ENCODE measurements around the gene SULT1B1.

Gene SULT1B1

DNA sequence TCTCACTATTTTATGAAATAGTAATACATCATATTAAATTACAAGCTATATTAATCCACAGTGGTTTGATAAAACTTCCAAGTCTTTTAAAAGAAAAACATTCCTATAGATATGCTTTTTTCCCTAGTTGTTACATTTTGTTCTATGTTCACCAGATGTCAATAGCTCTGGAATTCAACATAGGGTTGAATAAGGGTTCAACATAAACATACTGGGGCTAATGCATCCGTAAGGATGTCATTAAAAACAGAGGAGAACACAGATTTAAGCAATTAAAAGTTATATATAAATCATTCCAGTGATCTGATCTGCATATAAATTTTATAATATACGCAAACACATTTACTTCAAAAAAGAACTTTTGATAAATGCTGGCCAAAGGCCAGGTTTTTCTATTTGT is 32.5 kb downstream of the SULT1B1 start:
- H3K9me3 ChIP-seq (ENCODE audit: control insufficient read depth, low read length), result no peaks in the 10 kb centered on the region
- H3K36me3 ChIP-seq (ENCODE audit: control insufficient read depth, insufficient read depth, low read length), result no peaks in the 10 kb centered on the region
- WGBS, 2 experiments (ENCODE audit: insufficient coverage in 2 of 2), result no CpG with 5 or more reads among the region's 2 CpGs
- no peaks in the 10 kb centered on the region for H3K4me1 ChIP-seq (ENCODE audit: control insufficient read depth, insufficient read depth, low read length, poor library complexity, severe bottlenecking)
- H3K4me3 ChIP-seq (ENCODE audit: extremely low read depth, insufficient read depth, low read length, poor library complexity, severe bottlenecking), result no peak overlapping the region
- H3K27ac ChIP-seq (ENCODE audit: low read depth, low read length, severe bottlenecking), result no peak overlapping the region

DNA sequence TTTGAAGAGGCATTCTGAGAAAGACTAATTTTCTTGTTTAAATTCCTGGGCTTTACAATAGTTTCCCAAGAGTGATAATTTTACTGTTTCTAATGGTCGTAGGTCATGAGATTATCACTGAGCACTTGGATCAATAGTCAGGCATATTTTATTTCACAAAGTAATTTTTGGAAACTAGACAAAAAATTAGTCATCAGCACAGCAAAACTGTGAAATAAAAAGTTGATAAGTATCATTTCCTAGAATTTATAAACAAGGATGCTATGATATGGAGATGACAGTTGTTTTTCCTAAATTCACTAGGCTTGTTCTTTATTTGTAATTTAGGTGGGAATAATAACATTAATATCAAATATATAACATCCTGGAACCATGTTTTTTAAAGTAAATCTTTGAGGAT is 33.0 kb downstream of the SULT1B1 start:
- WGBS, 2 experiments (ENCODE audit: insufficient coverage in 2 of 2), result no CpG with 5 or more reads among the region's 1 CpG
- H3K9me3 ChIP-seq (ENCODE audit: control insufficient read depth, low read length), result no peaks in the 10 kb centered on the region
- H3K4me3 ChIP-seq (ENCODE audit: extremely low read depth, insufficient read depth, low read length, poor library complexity, severe bottlenecking), result no peak overlapping the region
- H3K27ac ChIP-seq (ENCODE audit: low read depth, low read length, severe bottlenecking), result no peak overlapping the region
- no peaks in the 10 kb centered on the region for H3K36me3 ChIP-seq (ENCODE audit: control insufficient read depth, insufficient read depth, low read length)
- H3K4me1 ChIP-seq (ENCODE audit: control insufficient read depth, insufficient read depth, low read length, poor library complexity, severe bottlenecking), result no peaks in the 10 kb centered on the region

DNA sequence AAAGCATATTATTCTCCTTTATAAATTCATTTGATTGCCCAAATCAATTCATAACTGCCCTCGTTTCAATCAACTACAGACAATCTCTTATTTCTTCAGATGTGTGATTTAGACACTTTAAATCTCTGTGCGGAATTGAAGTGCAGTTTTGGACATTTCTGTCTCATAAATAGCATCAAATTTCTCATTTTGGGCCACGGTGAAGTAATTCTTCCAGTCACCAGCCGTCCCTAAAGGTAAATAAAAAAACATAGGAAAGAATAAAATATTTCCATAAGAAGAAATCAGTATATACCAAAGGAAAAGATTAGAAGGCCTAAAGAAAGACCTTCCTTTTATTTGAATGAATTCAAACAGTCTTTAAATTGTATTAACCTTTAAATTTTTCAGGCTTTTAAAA is 33.4 kb downstream of the SULT1B1 start:
- no peak overlapping the region for H3K4me3 ChIP-seq (ENCODE audit: extremely low read depth, insufficient read depth, low read length, poor library complexity, severe bottlenecking)
- H3K27ac ChIP-seq (ENCODE audit: low read depth, low read length, severe bottlenecking), result no peak overlapping the region
- H3K4me1 ChIP-seq (ENCODE audit: control insufficient read depth, insufficient read depth, low read length, poor library complexity, severe bottlenecking), result no peaks in the 10 kb centered on the region
- 83% methylated on average over 1 of the region's 4 CpGs; no CpG with 5 or more reads in 1 of the 2 experiments for WGBS, 2 experiments (ENCODE audit: insufficient coverage in 2 of 2)
- no peaks in the 10 kb centered on the region for H3K36me3 ChIP-seq (ENCODE audit: control insufficient read depth, insufficient read depth, low read length)
- H3K9me3 ChIP-seq (ENCODE audit: control insufficient read depth, low read length), result no peaks in the 10 kb centered on the region

DNA sequence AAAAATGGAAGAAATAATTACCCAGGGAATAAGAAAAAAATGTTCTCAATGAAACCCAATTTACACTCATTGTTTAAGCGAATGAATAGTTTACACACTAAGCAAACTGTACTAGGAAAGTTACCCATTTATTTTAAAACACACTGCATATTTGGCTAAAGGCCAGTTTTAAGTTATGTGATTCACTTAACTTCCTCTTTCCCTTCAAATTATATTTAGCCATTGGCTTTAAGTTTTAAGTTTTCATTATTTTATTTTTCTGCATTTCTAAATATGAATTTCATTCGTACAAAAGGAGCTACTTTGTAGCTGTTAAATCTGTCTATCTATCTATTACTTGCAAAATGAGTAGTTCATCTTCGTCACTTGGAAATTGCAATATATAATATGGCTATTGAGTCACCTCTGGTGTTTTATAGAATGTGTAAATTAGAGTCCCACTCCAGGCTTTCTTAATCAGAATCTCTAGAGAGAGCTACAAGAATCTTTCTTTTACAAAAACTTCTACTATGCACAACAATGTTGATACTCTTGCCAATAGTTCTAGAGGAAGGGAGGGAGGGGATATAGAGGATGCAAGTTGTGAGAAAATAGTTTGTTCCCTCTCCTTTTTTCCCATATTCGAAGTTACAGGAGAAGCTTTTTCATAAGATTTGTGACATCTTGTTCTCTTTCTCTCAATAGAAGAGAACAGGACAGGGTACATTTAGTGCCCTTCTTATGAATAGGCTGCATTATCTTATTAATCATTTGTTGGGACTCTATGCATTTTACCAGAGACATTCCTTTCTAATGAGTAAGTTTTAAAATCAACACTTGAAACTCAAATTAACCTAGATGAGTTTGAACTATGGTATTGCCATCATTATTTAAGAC is 41.8 kb downstream of the SULT1B1 start:
- 83% methylated on average over 1 of the region's 4 CpGs; no CpG with 5 or more reads in 1 of the 2 experiments for WGBS, 2 experiments (ENCODE audit: insufficient coverage in 2 of 2)
- Histone ChIP-seq H3K4me3 (ENCODE audit: extremely low read depth, insufficient read depth, low read length, poor library complexity, severe bottlenecking) (no peak overlapping the region), H3K27ac (ENCODE audit: low read depth, low read length, severe bottlenecking) (no peak overlapping the region), H3K4me1 (ENCODE audit: control insufficient read depth, insufficient read depth, low read length, poor library complexity, severe bottlenecking) (no peaks in the 10 kb centered on the region), H3K36me3 (ENCODE audit: control insufficient read depth, insufficient read depth, low read length) (no peaks in the 10 kb centered on the region), H3K9me3 (ENCODE audit: control insufficient read depth, low read length) (no peaks in the 10 kb centered on the region)

DNA sequence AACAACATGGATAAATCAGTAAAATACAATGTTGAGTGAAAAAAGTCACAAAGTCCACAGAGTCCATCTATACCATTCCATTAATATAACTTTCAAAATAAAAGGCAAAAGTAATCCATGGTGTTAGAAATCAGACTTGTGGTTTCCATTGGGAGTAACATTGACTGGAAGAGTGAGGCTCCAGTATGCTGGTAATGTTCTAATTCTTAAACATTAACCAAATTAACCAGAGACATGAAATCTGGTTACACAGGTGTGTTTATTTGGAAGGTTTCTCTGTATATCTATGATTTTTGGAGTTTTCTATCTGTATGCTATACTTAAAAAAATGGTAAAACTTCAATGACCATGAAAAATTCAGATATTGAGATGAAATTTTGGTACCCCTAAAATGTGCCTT is 42.6 kb downstream of the SULT1B1 start:
- no peak overlapping the region for H3K27ac ChIP-seq (ENCODE audit: low read depth, low read length, severe bottlenecking)

DNA sequence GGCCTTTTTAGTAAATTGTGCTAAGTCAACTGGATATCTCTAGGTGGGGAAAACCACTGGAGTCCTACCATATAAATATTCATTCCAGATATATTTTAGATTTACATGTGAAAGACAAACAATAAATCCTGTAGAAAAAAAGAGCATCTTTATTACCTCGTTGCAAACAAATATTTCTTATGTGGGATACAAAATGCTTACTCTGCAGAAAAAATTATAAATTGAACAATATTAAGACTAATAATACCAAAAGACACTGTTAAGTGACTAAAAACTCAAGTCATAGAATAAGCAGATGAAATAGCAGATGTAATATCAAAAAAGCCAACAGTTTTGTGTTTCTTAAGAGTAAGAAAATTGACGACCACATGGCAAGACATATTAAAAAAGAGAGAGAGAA is 43.8 kb downstream of the SULT1B1 start:
- WGBS, 2 experiments (ENCODE audit: insufficient coverage in 2 of 2), result no CpG with 5 or more reads among the region's 2 CpGs
- no peaks in the 10 kb centered on the region for H3K4me1 ChIP-seq (ENCODE audit: control insufficient read depth, insufficient read depth, low read length, poor library complexity, severe bottlenecking)
- no peaks in the 10 kb centered on the region for H3K36me3 ChIP-seq (ENCODE audit: control insufficient read depth, insufficient read depth, low read length)
- H3K9me3 ChIP-seq (ENCODE audit: control insufficient read depth, low read length), result no peaks in the 10 kb centered on the region
- no peak overlapping the region for H3K27ac ChIP-seq (ENCODE audit: low read depth, low read length, severe bottlenecking)
- H3K4me3 ChIP-seq (ENCODE audit: extremely low read depth, insufficient read depth, low read length, poor library complexity, severe bottlenecking), result no peak overlapping the region

More for the DNA sequence above, 42.6 kb downstream of the SULT1B1 start:
- Histone ChIP-seq H3K9me3 (ENCODE audit: control insufficient read depth, low read length) (no peaks in the 10 kb centered on the region), H3K36me3 (ENCODE audit: control insufficient read depth, insufficient read depth, low read length) (no peaks in the 10 kb centered on the region), H3K4me1 (ENCODE audit: control insufficient read depth, insufficient read depth, low read length, poor library complexity, severe bottlenecking) (no peaks in the 10 kb centered on the region), H3K4me3 (ENCODE audit: extremely low read depth, insufficient read depth, low read length, poor library complexity, severe bottlenecking) (no peak overlapping the region)

DNA sequence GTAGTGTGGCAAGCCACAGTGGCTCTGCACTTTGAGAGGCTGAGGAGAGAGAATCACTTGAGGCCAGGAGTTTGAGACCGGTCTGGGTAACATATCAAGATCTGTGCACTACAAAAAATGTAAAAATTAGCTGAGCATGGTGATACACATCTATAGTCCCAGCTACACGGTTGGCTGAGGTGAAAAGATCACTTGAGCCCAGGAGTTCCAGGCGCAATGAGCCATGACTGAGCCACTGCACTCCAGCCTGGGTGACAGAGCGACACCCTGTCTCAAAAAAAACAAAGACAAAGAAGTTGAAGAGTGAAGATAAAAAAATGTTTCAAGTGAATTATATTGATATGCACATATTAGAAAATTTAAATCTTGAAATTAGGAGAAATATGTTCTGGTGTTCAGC is 46.3 kb downstream of the SULT1B1 start:
- H3K4me3 ChIP-seq (ENCODE audit: extremely low read depth, insufficient read depth, low read length, poor library complexity, severe bottlenecking), result no peak overlapping the region
- H3K27ac ChIP-seq (ENCODE audit: low read depth, low read length, severe bottlenecking), result no peak overlapping the region
- 86 to 92% methylated on average over 2 to 3 of the region's 4 CpGs for WGBS, 2 experiments (ENCODE audit: insufficient coverage in 2 of 2)
- H3K36me3 ChIP-seq (ENCODE audit: control insufficient read depth, insufficient read depth, low read length), result no peaks in the 10 kb centered on the region
- no peaks in the 10 kb centered on the region for H3K9me3 ChIP-seq (ENCODE audit: control insufficient read depth, low read length)
- no peaks in the 10 kb centered on the region for H3K4me1 ChIP-seq (ENCODE audit: control insufficient read depth, insufficient read depth, low read length, poor library complexity, severe bottlenecking)

DNA sequence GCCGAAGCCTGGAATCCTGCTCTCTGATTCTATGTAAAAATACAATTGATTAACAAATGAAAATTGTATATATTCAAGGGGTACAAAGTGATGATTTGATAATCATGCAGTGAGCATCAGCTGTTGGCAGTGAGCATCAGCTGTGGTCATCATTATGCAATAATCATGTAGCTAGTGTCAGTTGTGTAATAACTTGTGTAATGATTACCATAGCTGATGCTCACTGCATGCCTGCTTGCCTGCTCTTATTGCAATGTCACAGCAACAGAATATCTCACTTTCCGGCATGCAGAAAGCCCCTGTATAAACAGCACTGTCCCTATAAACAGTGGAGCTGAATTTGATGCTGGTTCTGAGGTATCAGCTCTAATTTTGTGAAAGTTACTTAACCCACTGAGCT is 46.8 kb downstream of the SULT1B1 start:
- H3K4me3 ChIP-seq (ENCODE audit: extremely low read depth, insufficient read depth, low read length, poor library complexity, severe bottlenecking), result no peak overlapping the region
- no CpG with 5 or more reads among the region's 2 CpGs for WGBS, 2 experiments (ENCODE audit: insufficient coverage in 2 of 2)
- H3K27ac ChIP-seq (ENCODE audit: low read depth, low read length, severe bottlenecking), result no peak overlapping the region
- H3K4me1 ChIP-seq (ENCODE audit: control insufficient read depth, insufficient read depth, low read length, poor library complexity, severe bottlenecking), result no peaks in the 10 kb centered on the region
- H3K36me3 ChIP-seq (ENCODE audit: control insufficient read depth, insufficient read depth, low read length), result no peaks in the 10 kb centered on the region
- no peaks in the 10 kb centered on the region for H3K9me3 ChIP-seq (ENCODE audit: control insufficient read depth, low read length)

DNA sequence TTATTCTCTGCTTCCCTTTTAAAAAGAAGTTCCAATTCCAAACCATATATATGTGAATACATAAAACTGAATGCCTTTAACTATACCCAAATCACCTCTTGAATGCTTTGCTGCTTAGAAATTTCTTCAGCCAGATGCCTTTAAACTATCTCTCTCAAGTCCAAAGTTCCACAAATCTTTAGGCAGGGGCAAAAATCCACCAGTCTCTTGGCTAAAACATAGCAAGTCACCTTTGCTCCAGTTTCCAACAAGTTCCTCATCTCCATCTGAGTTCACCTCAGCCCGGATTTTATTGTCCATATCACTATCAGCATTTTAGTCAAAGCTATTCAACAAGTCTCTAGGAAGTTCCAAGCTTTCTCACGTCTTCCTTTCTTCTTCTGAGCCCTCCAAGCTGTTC is 49.8 kb downstream of the SULT1B1 start:
- H3K27ac ChIP-seq (ENCODE audit: low read depth, low read length, severe bottlenecking), result no peak overlapping the region
- no peaks in the 10 kb centered on the region for H3K9me3 ChIP-seq (ENCODE audit: control insufficient read depth, low read length)
- no peaks in the 10 kb centered on the region for H3K4me1 ChIP-seq (ENCODE audit: control insufficient read depth, insufficient read depth, low read length, poor library complexity, severe bottlenecking)
- H3K36me3 ChIP-seq (ENCODE audit: control insufficient read depth, insufficient read depth, low read length), result no peaks in the 10 kb centered on the region
- H3K4me3 ChIP-seq (ENCODE audit: extremely low read depth, insufficient read depth, low read length, poor library complexity, severe bottlenecking), result no peak overlapping the region
- 63 to 68% methylated on average over 2 of the region's 2 CpGs for WGBS, 2 experiments (ENCODE audit: insufficient coverage in 2 of 2)

DNA sequence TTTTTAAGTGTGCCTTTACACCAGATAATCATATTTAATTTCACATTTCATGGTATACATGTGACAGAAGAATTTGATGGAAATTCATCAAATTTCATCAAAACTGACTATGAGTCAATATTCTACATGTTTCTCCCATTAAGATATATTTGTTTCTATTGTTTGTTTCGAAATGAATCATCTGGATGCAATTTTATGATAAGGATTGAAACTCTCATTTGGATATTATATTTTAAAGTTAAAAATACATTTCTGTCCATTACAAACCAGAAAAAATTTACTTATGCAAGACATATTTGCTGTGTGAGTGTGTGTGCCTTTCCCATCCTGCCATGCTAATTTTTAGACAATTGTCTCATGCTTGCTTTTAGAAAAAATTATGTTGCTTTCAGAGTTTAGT is 52.2 kb downstream of the SULT1B1 start:
- no CpG with 5 or more reads among the region's 1 CpG for WGBS, 2 experiments (ENCODE audit: insufficient coverage in 2 of 2)
- Histone ChIP-seq H3K36me3 (ENCODE audit: control insufficient read depth, insufficient read depth, low read length) (no peaks in the 10 kb centered on the region), H3K4me3 (ENCODE audit: extremely low read depth, insufficient read depth, low read length, poor library complexity, severe bottlenecking) (no peak overlapping the region), H3K4me1 (ENCODE audit: control insufficient read depth, insufficient read depth, low read length, poor library complexity, severe bottlenecking) (no peaks in the 10 kb centered on the region), H3K27ac (ENCODE audit: low read depth, low read length, severe bottlenecking) (no peak overlapping the region), H3K9me3 (ENCODE audit: control insufficient read depth, low read length) (no peaks in the 10 kb centered on the region)

DNA sequence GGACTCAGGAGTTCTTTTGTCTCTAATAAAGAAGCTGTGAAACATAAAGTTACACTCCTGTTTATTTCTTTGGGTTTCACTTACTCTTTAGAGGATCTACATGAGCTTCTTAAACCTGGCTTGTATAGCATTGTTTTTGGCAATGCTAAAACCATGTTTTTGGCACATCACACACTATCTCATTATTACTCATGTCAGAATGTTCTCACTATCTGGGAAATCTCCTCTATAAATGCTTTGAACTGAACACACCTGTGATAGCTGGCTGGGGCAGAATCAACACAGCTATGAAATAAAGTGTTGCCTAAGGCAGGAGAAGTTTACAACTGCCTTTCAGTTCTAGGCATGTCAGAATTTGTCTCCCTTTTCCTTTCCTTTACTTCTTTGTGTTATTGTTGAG is 52.6 kb downstream of the SULT1B1 start:
- H3K36me3 ChIP-seq (ENCODE audit: control insufficient read depth, insufficient read depth, low read length), result no peaks in the 10 kb centered on the region
- H3K4me3 ChIP-seq (ENCODE audit: extremely low read depth, insufficient read depth, low read length, poor library complexity, severe bottlenecking), result no peak overlapping the region
- no peak overlapping the region for H3K27ac ChIP-seq (ENCODE audit: low read depth, low read length, severe bottlenecking)
- no peaks in the 10 kb centered on the region for H3K9me3 ChIP-seq (ENCODE audit: control insufficient read depth, low read length)
- H3K4me1 ChIP-seq (ENCODE audit: control insufficient read depth, insufficient read depth, low read length, poor library complexity, severe bottlenecking), result no peaks in the 10 kb centered on the region

Data from mesodermal cell (in vitro differentiated cells).